Activated T-cell treated with anti-CD3 and anti-CD28 coated beads, Interleukin-2, amount 50 U/mL, for 24 hours (primary cell): ENCODE results near the gene EFS.
"Not testable (repeated sequence)": the region's sequence is repeated elsewhere in the genome, so short reads cannot be mapped to it uniquely, and the experiment has no call there.

Source experiments
- DNase-seq: peaks from one replicate; pipeline ENCODE4 v3.0.0-alpha.2; 2020
- H3K27ac Mint-ChIP-seq: 2 replicates; pipeline ENCODE4 v1.8.0; 2020; ENCODE audit warnings: mild to moderate bottlenecking, mixed read lengths
- H3K27me3 Mint-ChIP-seq: 2 replicates; pipeline ENCODE4 v1.8.0; 2020; ENCODE audit warnings: mixed read lengths
- H3K36me3 Mint-ChIP-seq: 2 replicates; pipeline ENCODE4 v1.8.0; 2020; ENCODE audit warnings: low read depth, mixed read lengths
- H3K4me1 Mint-ChIP-seq: 2 replicates; pipeline ENCODE4 v1.8.0; 2020; ENCODE audit warnings: low read depth, mixed read lengths
- H3K4me3 Mint-ChIP-seq: 2 replicates; pipeline ENCODE4 v1.8.0; 2020; ENCODE audit warnings: mild to moderate bottlenecking, moderate library complexity, mixed read lengths
- H3K9me3 Mint-ChIP-seq: 2 replicates; pipeline ENCODE4 v1.8.0; 2020; ENCODE audit warnings: mixed read lengths

EFS gene

GRCh38 chr14:23404331-23404900 lies 39.4 kb upstream of the EFS start:
- no peak for DNase-seq
- Mint-ChIP-seq H3K9me3 (no peaks in the 10 kb centered on the region), H3K27me3 (peaks cover 7% of the 10 kb centered on the region), H3K27ac (no peak overlapping the region), H3K4me1 (no peaks in the 10 kb centered on the region), H3K36me3 (no peaks in the 10 kb centered on the region), H3K4me3 (no peak overlapping the region)

DNA sequence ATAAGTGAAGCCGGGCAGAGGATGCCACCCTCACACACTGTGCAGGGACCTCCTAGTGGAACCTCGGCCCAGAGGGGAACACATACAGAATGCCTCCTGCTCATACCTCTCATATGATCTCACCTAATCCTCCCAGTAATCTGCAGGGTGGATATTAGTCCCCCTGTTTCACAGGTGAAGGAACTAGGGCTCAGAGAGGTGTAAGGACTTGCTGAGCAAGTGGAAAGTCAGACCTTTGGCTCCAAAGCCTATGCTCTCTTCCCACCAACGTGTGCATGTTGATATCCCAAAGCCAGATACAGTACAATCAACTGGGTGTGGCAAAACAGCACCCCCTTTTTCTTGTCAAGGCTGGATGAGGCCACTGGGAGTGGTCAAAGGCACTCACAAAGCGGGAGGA lies 38.9 kb upstream of the EFS start:
- Mint-ChIP-seq H3K4me3 (no peak overlapping the region), H3K27me3 (peaks cover 7% of the 10 kb centered on the region), H3K4me1 (no peaks in the 10 kb centered on the region), H3K27ac (no peak overlapping the region), H3K36me3 (no peaks in the 10 kb centered on the region), H3K9me3 (no peaks in the 10 kb centered on the region)
- DNase-seq, result no peak

DNA sequence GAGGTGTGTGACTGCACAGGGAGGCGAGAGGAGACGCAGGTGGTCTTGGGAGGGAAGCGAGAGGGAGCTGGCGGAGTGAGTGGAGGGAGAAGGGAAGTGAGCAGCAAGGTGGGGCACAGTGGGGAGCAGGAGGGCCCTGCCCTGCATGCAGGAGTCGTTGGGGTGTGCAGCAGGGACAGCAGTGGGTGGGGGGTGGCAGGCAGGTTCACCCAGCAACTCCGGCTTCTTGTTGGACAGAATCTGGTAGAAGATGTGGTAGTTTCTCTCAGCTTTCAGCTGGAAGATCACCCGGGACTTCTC lies 38.1 kb upstream of the EFS start:
- Mint-ChIP-seq H3K4me1 (no peaks in the 10 kb centered on the region), H3K9me3 (no peaks in the 10 kb centered on the region), H3K4me3 (no peak overlapping the region), H3K27me3 (peaks cover 7% of the 10 kb centered on the region), H3K27ac (no peak overlapping the region), H3K36me3 (no peaks in the 10 kb centered on the region)
- DNase-seq, result no peak

GRCh38 chr14:23402296-23403138 lies 37.5 kb upstream of the EFS start:
- no peaks in the 10 kb centered on the region for H3K4me1 Mint-ChIP-seq
- H3K4me3 Mint-ChIP-seq, result no peak overlapping the region
- H3K9me3 Mint-ChIP-seq, result no peaks in the 10 kb centered on the region
- no peaks in the 10 kb centered on the region for H3K36me3 Mint-ChIP-seq
- no peak for DNase-seq
- no peak overlapping the region for H3K27ac Mint-ChIP-seq
- H3K27me3 Mint-ChIP-seq, result peaks cover 4% of the 10 kb centered on the region

DNA sequence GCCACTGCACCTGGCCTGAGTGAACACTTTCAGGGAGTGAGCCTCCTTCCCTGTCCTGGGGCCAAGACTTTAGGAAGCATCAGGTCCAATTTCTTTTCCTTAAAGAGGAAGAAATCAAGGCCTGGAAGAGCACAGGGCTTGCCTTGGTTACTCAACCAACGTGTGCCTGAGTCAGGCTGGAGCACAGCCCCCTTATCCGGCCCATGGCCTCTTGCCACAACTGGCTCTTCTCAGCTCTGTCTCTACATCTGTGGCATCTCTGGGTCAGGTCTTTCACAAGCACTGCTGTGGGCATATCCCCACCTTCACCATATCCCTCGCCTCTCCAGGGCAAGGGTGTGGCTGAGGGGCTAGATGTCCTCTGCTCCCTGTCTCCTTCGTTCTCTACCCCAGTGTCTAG lies 36.3 kb upstream of the EFS start:
- no peak for DNase-seq
- no peak overlapping the region for H3K27ac Mint-ChIP-seq
- no peak overlapping the region for H3K4me3 Mint-ChIP-seq

DNA sequence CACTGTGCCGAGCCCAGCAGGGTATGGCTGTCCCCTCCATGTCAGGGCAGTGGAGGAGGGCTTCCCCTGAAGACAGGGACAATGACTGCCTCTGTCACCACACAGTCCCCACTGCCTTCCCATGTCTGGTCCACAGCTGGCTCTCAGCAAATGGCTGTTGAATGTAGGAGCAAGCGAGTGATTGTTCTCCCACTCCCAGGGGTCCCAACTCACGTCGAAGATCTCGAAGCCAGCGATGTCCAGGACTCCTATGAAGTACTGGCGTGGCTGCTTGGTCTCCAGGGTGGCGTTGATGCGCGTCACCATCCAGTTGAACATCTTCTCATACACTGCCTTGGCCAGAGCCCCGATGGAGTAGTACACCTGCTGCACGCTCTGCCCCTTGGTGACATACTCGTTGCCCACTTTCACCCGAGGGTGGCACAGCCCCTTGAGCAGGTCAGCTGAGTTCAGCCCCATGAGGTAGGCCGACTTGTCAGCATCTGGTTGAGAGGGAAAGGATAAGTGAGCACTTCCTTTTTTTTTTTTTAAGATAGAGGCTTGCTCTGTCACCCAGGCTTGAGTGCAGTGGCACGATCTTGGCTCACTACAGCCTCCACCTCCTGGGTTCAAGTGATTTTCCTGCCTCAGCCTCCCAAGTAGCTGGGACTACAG lies 35.7 kb upstream of the EFS start:
- not testable (repeated sequence) for H3K4me3 Mint-ChIP-seq, H3K27ac Mint-ChIP-seq, H3K36me3 Mint-ChIP-seq, H3K27me3 Mint-ChIP-seq, H3K9me3 Mint-ChIP-seq, H3K4me1 Mint-ChIP-seq, DNase-seq

More for the DNA sequence above, 36.3 kb upstream of the EFS start:
- Mint-ChIP-seq H3K27me3 (peaks cover 2% of the 10 kb centered on the region), H3K36me3 (no peaks in the 10 kb centered on the region), H3K4me1 (no peaks in the 10 kb centered on the region), H3K9me3 (no peaks in the 10 kb centered on the region)

- no peak overlapping the region for H3K4me3 Mint-ChIP-seq
- no peak overlapping the region for H3K27ac Mint-ChIP-seq
- no peaks in the 10 kb centered on the region for H3K27me3 Mint-ChIP-seq
- H3K36me3 Mint-ChIP-seq, result no peaks in the 10 kb centered on the region
- no peaks in the 10 kb centered on the region for H3K4me1 Mint-ChIP-seq
- DNase-seq, result no peak
- H3K9me3 Mint-ChIP-seq, result no peaks in the 10 kb centered on the region
Observed at GRCh38 chr14:23399591-23399990, 34.6 kb upstream of the EFS start.

- H3K36me3 Mint-ChIP-seq, result no peaks in the 10 kb centered on the region
- DNase-seq, result no peak
- no peaks in the 10 kb centered on the region for H3K9me3 Mint-ChIP-seq
- H3K4me3 Mint-ChIP-seq, result no peak overlapping the region
- H3K27ac Mint-ChIP-seq, result no peak overlapping the region
- H3K4me1 Mint-ChIP-seq, result no peaks in the 10 kb centered on the region
- no peaks in the 10 kb centered on the region for H3K27me3 Mint-ChIP-seq
Observed at GRCh38 chr14:23399136-23399535, 34.2 kb upstream of the EFS start.

GRCh38 chr14:23398348-23398747 lies 33.4 kb upstream of the EFS start:
- no peaks in the 10 kb centered on the region for H3K9me3 Mint-ChIP-seq
- H3K4me1 Mint-ChIP-seq, result no peaks in the 10 kb centered on the region
- H3K27ac Mint-ChIP-seq, result no peak overlapping the region
- DNase-seq, result no peak
- no peaks in the 10 kb centered on the region for H3K27me3 Mint-ChIP-seq
- no peaks in the 10 kb centered on the region for H3K36me3 Mint-ChIP-seq
- H3K4me3 Mint-ChIP-seq, result no peak overlapping the region

DNA sequence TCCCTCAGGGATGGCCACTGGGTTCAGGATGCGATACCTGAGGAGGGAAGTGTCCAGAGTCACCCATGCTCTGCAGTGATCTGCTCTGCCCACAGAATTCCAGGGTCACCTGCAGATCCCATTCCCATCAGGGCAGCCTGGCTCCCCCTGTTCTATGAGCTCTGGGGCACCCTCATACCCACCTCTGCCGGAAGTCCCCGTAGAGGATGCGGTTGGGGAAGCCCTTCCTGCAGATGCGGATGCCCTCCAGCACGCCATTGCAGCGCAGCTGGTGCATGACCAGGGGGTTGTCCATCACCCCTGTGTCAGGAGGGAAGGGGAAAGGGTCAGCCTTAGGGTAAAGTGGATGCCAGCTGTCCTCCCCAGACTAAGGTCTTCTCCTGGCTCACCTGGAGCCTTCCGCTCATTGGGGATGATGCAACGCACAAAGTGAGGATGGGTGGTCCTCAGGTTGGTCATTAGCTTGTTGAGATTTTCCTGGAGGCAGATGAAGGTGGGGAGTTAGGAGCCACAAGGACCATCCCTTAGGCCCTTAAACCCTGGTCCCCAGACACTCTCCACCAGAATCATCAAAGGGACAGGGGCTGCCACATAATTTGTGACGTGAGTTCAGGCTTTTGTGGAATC lies 31.9 kb upstream of the EFS start:
- H3K36me3 Mint-ChIP-seq, result no peaks in the 10 kb centered on the region
- H3K27ac Mint-ChIP-seq, result no peak overlapping the region
- no peaks in the 10 kb centered on the region for H3K27me3 Mint-ChIP-seq
- H3K9me3 Mint-ChIP-seq, result no peaks in the 10 kb centered on the region
- DNase-seq, result no peak
- H3K4me1 Mint-ChIP-seq, result no peaks in the 10 kb centered on the region
- no peak overlapping the region for H3K4me3 Mint-ChIP-seq

DNA sequence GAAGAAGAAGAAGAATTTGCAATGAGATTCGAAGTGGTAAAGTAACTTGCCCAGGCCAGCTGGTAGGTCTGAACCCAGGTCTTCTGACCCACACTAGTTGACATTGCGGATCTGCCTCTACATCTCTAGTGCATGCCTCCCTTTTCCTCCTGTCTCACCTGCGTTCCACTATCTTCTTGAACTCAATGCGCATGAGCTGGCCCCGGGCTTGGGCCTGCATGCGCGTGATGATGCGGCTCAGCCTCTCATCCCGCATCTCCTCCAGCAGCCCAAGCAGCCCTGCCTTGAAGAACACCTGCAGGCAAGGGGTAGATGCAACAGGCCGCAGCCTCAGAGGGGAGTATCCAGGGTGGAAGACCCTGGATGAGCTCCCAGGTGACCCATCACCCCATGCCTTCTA lies 31.2 kb upstream of the EFS start:
- no peak overlapping the region for H3K27ac Mint-ChIP-seq

DNA sequence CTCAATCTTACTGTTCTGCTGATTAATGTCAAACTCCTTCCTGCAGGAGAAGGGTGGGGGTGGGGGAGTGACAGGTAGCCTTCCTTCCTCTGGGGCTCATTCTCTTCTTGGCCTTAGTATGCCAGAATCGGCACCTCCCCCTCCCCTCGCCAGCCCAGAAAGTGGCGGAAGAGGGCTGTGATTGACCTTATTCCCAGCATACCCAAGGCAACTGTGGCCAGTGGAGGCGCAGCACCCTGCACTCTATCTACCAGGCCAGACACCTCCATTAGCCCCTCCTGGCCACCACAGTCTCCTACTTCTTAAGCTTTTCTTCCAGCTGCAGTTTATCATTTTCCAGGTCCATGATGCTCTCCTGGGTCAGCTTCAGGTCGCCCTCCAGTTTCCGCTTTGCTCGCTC lies 27.6 kb upstream of the EFS start:
- no peaks in the 10 kb centered on the region for H3K36me3 Mint-ChIP-seq
- DNase-seq, result no peak
- no peaks in the 10 kb centered on the region for H3K4me1 Mint-ChIP-seq
- no peak overlapping the region for H3K27ac Mint-ChIP-seq
- H3K27me3 Mint-ChIP-seq, result peaks cover 4% of the 10 kb centered on the region
- H3K9me3 Mint-ChIP-seq, result no peaks in the 10 kb centered on the region
- H3K4me3 Mint-ChIP-seq, result no peak overlapping the region

More for the DNA sequence above, 31.2 kb upstream of the EFS start:
- DNase-seq, result no peak
- no peak overlapping the region for H3K4me3 Mint-ChIP-seq
- no peaks in the 10 kb centered on the region for H3K36me3 Mint-ChIP-seq
- H3K4me1 Mint-ChIP-seq, result no peaks in the 10 kb centered on the region
- H3K9me3 Mint-ChIP-seq, result no peaks in the 10 kb centered on the region
- no peaks in the 10 kb centered on the region for H3K27me3 Mint-ChIP-seq

DNA sequence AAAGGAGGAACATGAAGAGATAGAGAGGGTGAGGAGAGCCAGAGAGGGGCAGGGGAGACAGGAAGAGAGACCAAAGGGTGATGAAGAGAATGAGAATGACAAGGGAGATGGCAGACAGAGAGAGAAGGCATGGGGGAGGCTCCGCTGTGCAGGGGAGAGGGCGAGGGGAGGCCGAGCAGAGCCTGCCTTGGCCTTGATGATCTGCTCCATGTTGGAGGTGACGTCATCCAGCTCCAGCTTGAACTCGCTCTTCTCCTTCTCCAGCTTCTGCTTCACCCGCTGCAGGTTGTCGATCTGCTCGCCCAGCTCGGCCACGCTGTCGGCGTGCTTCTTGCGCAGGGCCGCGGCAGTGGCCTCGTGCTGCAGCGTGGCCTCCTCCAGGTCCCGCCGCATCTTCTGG lies 24.9 kb upstream of the EFS start:
- not testable (repeated sequence) for H3K36me3 Mint-ChIP-seq, H3K9me3 Mint-ChIP-seq, H3K27me3 Mint-ChIP-seq, H3K4me3 Mint-ChIP-seq, DNase-seq, H3K4me1 Mint-ChIP-seq, H3K27ac Mint-ChIP-seq

- Mint-ChIP-seq H3K4me3 (no peak overlapping the region), H3K27me3 (peaks cover 4% of the 10 kb centered on the region), H3K4me1 (no peaks in the 10 kb centered on the region), H3K36me3 (no peaks in the 10 kb centered on the region), H3K27ac (no peak overlapping the region), H3K9me3 (no peaks in the 10 kb centered on the region)
- DNase-seq, result no peak
Observed at GRCh38 chr14:23389396-23389795, 24.4 kb upstream of the EFS start.

DNA sequence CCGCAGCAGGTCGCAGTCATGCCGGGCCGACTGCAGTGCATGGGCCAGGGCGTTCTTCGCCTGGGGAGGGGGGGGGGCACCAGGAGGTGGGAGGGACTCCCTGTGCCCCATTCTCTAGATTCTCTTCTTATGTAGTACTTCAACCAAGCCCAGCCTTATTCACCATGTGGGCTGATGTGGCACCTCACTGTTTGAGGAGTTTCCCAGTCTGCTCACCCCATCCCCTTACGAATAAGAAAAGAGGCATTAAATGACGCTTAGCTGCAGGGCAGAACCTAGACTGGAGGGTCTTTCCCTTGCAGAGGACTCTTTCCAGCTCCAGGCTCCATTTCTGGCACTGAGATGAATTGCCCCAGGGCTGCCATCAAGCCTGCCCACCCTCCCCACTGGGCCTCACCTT lies 24.0 kb upstream of the EFS start:
- Mint-ChIP-seq H3K27me3 (peaks cover 4% of the 10 kb centered on the region), H3K36me3 (no peaks in the 10 kb centered on the region), H3K4me1 (no peaks in the 10 kb centered on the region), H3K4me3 (no peak overlapping the region), H3K27ac (no peak overlapping the region), H3K9me3 (no peaks in the 10 kb centered on the region)
- no peak for DNase-seq
